IMR-90 (cell line): ENCODE measurements around the gene NNMT. TPM values are rescaled to one million over a fixed set of nuclear protein-coding genes. Genes with fewer than 3 reads are reported as not detected.

Experiments used
- ATAC-seq: fragments of 200-7000 bp; cut with Tn5 transposase; 2 replicates; pipeline ENCODE4 v1.9.1; 2020; ENCODE audit warnings: low read depth, mild to moderate bottlenecking, moderate library complexity
- BruUV-seq: library from RNA; stranded (reverse); fragments of 400-500 nt; replicated peaks from 2 replicates; lab custom pipeline; 2021; lab: Mats Ljungman, UMichigan
- CTCF ChIA-PET: fragments of 300-600 bp; formaldehyde crosslinking; extraction: SDS; loops from one replicate; lab custom pipeline; 2021; ENCODE audit warnings: antibody characterized with exemption; lab: Yijun Ruan, JAX
- POLR2A ChIA-PET: fragments of 300-600 bp; sonication (Branson Sonifier 250); formaldehyde crosslinking; loops from one replicate; lab custom pipeline; 2022; ENCODE audit warnings: antibody characterized with exemption; ENCODE audit not compliant: unreplicated experiment; lab: Charles Lee
- DNase-seq: peaks from one replicate; pipeline ENCODE4 v3.0.0; 2013
- H2AFZ ChIP-seq: replicated peaks from 2 replicates; pipeline ENCODE3; 2013; ENCODE audit warnings: low read length, mild to moderate bottlenecking; ENCODE audit not compliant: poor library complexity
- H2AK5ac ChIP-seq: 2 replicates; pipeline ENCODE4 v1.6.1; 2013; ENCODE audit warnings: low read depth, low read length, inconsistent platforms
- H2AK9ac ChIP-seq: replicated peaks from 2 replicates; pipeline ENCODE3; 2013; ENCODE audit warnings: mild to moderate bottlenecking, low read depth, low read length, moderate library complexity; ENCODE audit not compliant: poor library complexity
- H2BK120ac ChIP-seq: 2 replicates; pipeline ENCODE4 v1.6.1; 2013; ENCODE audit warnings: low read depth, low read length, inconsistent platforms
- H2BK15ac ChIP-seq: 3 replicates; pipeline ENCODE4 v1.6.1; 2013; ENCODE audit warnings: low read depth, low read length, inconsistent platforms
- H2BK20ac ChIP-seq: 2 replicates; pipeline ENCODE4 v1.6.1; 2013; ENCODE audit warnings: low read depth, mild to moderate bottlenecking, inconsistent platforms, low read length, moderate library complexity
- H2BK5ac ChIP-seq: 2 replicates; pipeline ENCODE4 v1.6.1; 2013; ENCODE audit warnings: mild to moderate bottlenecking, low read depth, low read length, inconsistent platforms; ENCODE audit not compliant: poor library complexity, severe bottlenecking
- H3K14ac ChIP-seq: replicated peaks from 2 replicates; pipeline ENCODE4 v1.6.1; 2013; ENCODE audit warnings: low read depth, low read length, inconsistent platforms
- H3K18ac ChIP-seq: 2 replicates; pipeline ENCODE4 v1.6.1; 2013; ENCODE audit warnings: low read depth, low read length, control low read depth
- H3K23ac ChIP-seq: 2 replicates; pipeline ENCODE4 v1.6.1; 2013; ENCODE audit warnings: low read depth, low read length, inconsistent platforms
- H3K27ac ChIP-seq: 2 replicates; pipeline ENCODE4 v1.5.1; 2013; ENCODE audit warnings: mild to moderate bottlenecking, control low read depth, low read length; ENCODE audit not compliant: insufficient read depth
- H3K27me3 ChIP-seq: 2 replicates; pipeline ENCODE4 v1.6.1; 2013; ENCODE audit warnings: low read length; ENCODE audit not compliant: control insufficient read depth, insufficient read depth
- H3K36me3 ChIP-seq: 2 replicates; pipeline ENCODE4 v1.6.1; 2013; ENCODE audit warnings: low read length, mixed read lengths; ENCODE audit not compliant: control insufficient read depth, insufficient read depth
- H3K4ac ChIP-seq: 2 replicates; pipeline ENCODE4 v1.6.1; 2013; ENCODE audit warnings: low read depth, low read length, inconsistent platforms
- H3K4me1 ChIP-seq: 2 replicates; pipeline ENCODE4 v1.6.1; 2013; ENCODE audit warnings: low read length, mixed read lengths; ENCODE audit not compliant: control insufficient read depth, insufficient read depth
- H3K4me2 ChIP-seq: 2 replicates; pipeline ENCODE4 v1.6.1; 2013; ENCODE audit warnings: low read depth, mild to moderate bottlenecking, control low read depth, low read length, moderate library complexity
- H3K4me3 ChIP-seq: 2 replicates; pipeline ENCODE4 v1.5.1; 2013; ENCODE audit warnings: low read depth, mild to moderate bottlenecking, control low read depth, low read length, moderate library complexity; ENCODE audit not compliant: insufficient read depth
- H3K56ac ChIP-seq: 2 replicates; pipeline ENCODE4 v1.6.1; 2013; ENCODE audit warnings: low read length, inconsistent platforms; ENCODE audit not compliant: insufficient read depth; ENCODE audit errors: extremely low read depth
- H3K79me1 ChIP-seq, 2 experiments: 2 replicates each; pipeline ENCODE4 v1.6.1; 2013; ENCODE audit warnings: low read length in 2 of 2, inconsistent platforms in 1 of 2, low read depth in 1 of 2
- H3K9ac ChIP-seq: 2 replicates; pipeline ENCODE4 v1.6.1; 2013; ENCODE audit warnings: low read depth, low read length, control low read depth
- H3K9me1 ChIP-seq: 2 replicates; pipeline ENCODE4 v1.6.1; 2013; ENCODE audit warnings: low read length, inconsistent platforms; ENCODE audit not compliant: insufficient read depth
- H3K9me3 ChIP-seq: 2 replicates; pipeline ENCODE4 v1.6.1; 2013; ENCODE audit warnings: low read length; ENCODE audit not compliant: control insufficient read depth, insufficient read depth
- H4K20me1 ChIP-seq: 2 replicates; pipeline ENCODE4 v1.6.1; 2013; ENCODE audit warnings: low read length, inconsistent platforms; ENCODE audit not compliant: insufficient read depth
- H4K5ac ChIP-seq: 2 replicates; pipeline ENCODE4 v1.6.1; 2013; ENCODE audit warnings: mild to moderate bottlenecking, low read depth, low read length, control low read depth
- H4K8ac ChIP-seq, 2 experiments: 2 replicates each; pipeline ENCODE4 v1.6.1; 2013; ENCODE audit warnings: low read depth in 2 of 2, low read length in 2 of 2, control low read depth in 1 of 2, inconsistent platforms in 1 of 2
- H4K91ac ChIP-seq: 2 replicates; pipeline ENCODE4 v1.6.1; 2013; ENCODE audit warnings: low read depth, low read length, inconsistent platforms; ENCODE audit not compliant: insufficient read depth
- BHLHE40 ChIP-seq: fragments of 150-350 bp; IDR thresholded peaks from 2 replicates; pipeline ENCODE4 v1.6.1; 2016; ENCODE audit warnings: mild to moderate bottlenecking, low read depth, low read length
- CEBPB ChIP-seq: IDR thresholded peaks from 2 replicates; pipeline ENCODE4 v1.6.1; 2012; ENCODE audit warnings: low read depth, low read length, improper control_type of control experiment
- CHD1 ChIP-seq: IDR thresholded peaks from 2 replicates; pipeline ENCODE4 v1.6.1; 2012; ENCODE audit warnings: low read depth, low read length, improper control_type of control experiment
- CTCF ChIP-seq: conservative IDR thresholded peaks from 2 replicates; pipeline ENCODE4 v1.5.1; 2012; ENCODE audit warnings: mild to moderate bottlenecking, low read depth, low read length, improper control_type of control experiment
- ELK1 ChIP-seq: fragments of 150-350 bp; IDR thresholded peaks from 2 replicates; pipeline ENCODE4 v1.6.1; 2016; ENCODE audit warnings: low read depth, mild to moderate bottlenecking, low read length, moderate library complexity, borderline replicate concordance
- FOS ChIP-seq: fragments of 150-350 bp; IDR thresholded peaks from 2 replicates; pipeline ENCODE4 v1.6.1; 2016; ENCODE audit warnings: low read depth, low read length
- MAFK ChIP-seq: IDR thresholded peaks from 2 replicates; pipeline ENCODE4 v1.6.1; 2012; ENCODE audit warnings: low read depth, low read length, improper control_type of control experiment
- MAZ ChIP-seq: IDR thresholded peaks from 2 replicates; pipeline ENCODE4 v1.6.1; 2012; ENCODE audit warnings: low read depth, mild to moderate bottlenecking, low read length, improper control_type of control experiment, moderate library complexity, borderline replicate concordance
- MXI1 ChIP-seq: IDR thresholded peaks from 2 replicates; pipeline ENCODE4 v1.6.1; 2012; ENCODE audit warnings: low read depth, mild to moderate bottlenecking, low read length, moderate library complexity, borderline replicate concordance
- NFE2L2 ChIP-seq: fragments of 150-350 bp; IDR thresholded peaks from 2 replicates; pipeline ENCODE4 v1.6.1; 2016; ENCODE audit warnings: low read depth, mild to moderate bottlenecking, low read length
- POLR2A ChIP-seq: IDR thresholded peaks from 2 replicates; pipeline ENCODE4 v1.6.1; 2012; ENCODE audit warnings: mild to moderate bottlenecking, low read depth, low read length
- RCOR1 ChIP-seq: IDR thresholded peaks from 2 replicates; pipeline ENCODE4 v1.6.1; 2012; ENCODE audit warnings: mild to moderate bottlenecking, low read length, improper control_type of control experiment; ENCODE audit not compliant: insufficient replicate concordance
- RFX5 ChIP-seq: IDR thresholded peaks from 2 replicates; pipeline ENCODE4 v1.8.0; 2012; ENCODE audit warnings: low read depth, mild to moderate bottlenecking, low read length, moderate library complexity
- SMC3 ChIP-seq: fragments of 150-350 bp; IDR thresholded peaks from 2 replicates; pipeline ENCODE4 v1.6.1; 2016; ENCODE audit warnings: low read depth, mild to moderate bottlenecking, antibody characterized with exemption, low read length, moderate library complexity
- USF2 ChIP-seq: fragments of 150-350 bp; IDR thresholded peaks from 2 replicates; pipeline ENCODE4 v1.6.1; 2017; ENCODE audit warnings: mild to moderate bottlenecking, antibody characterized with exemption, low read length, low read depth
- WGBS, 2 experiments: methylation state at CpG; one replicate each; pipeline versions ENCODE4 v1.1.5 to v1.1.7; 2013; ENCODE audit warnings: missing lambda C conversion rate in 2 of 2; ENCODE audit not compliant: insufficient read length in 1 of 2; ENCODE audit errors: extremely low coverage in 2 of 2; 5-methylcytosine and 5-hydroxymethylcytosine counted together
- dilution Hi-C: fragments of 300-500 bp; cut with HindIII; formaldehyde crosslinking; loops from one replicate; pipeline ENCODE4 v1.14.3; 2018; ENCODE audit warnings: low sequenced_read_pairs; ENCODE audit not compliant: unreplicated experiment
- in situ Hi-C: fragments of 300-500 bp; cut with MboI; formaldehyde crosslinking; loops from 3 replicates; pipeline ENCODE4 v1.14.3; 2019; ENCODE audit warnings: low sequenced_read_pairs, inconsistent platforms, mixed read lengths
- intact Hi-C: fragments of 100-400 bp; cut with micrococcal nuclease; formaldehyde crosslinking; loops from 2 replicates; pipeline ENCODE4 v1.10.0; 2022
- polyA plus RNA-seq, 3 experiments: library from polyadenylated mRNA; depleted of rRNA; stranded (reverse); fragments of >200 nt; gene quantifications; 2 replicates each; pipeline ENCODE4 v1.2.3, GENCODE V29; 2012; ENCODE audit warnings: low replicate concordance in 1 of 3
- total RNA-seq: library from RNA; depleted of rRNA; stranded (reverse); fragments of >200 nt; gene quantifications from 2 replicates; pipeline ENCODE4 v1.2.3, GENCODE V29; 2012

Gene NNMT
- total and polyA plus RNA-seq, 2 of the 4 experiments (the other 2 are of a cell fraction), result 79.7 to 108 TPM

GRCh38 chr11:114290503-114291235 lies 5.5 kb upstream of the NNMT start:
- Histone ChIP-seq H2BK120ac (no peak overlapping the region), H3K36me3 (no peaks in the 10 kb centered on the region), H4K5ac (no peak overlapping the region; the same call in 1 of the 2 replicates), H3K79me1 (peaks cover 0 to 4% of the 10 kb centered on the region in 2 experiments; a peak in 2 of 4 replicates), H2AK9ac (no peak overlapping the region), H2BK15ac (peak overlapping the region; percentile 22; the same call in 1 of the 3 replicates), H4K20me1 (no peaks in the 10 kb centered on the region), H3K4ac (no peak overlapping the region), H3K4me3 (no peak overlapping the region), H2AK5ac (no peak overlapping the region), H3K9ac (no peak overlapping the region), H3K23ac (no peak overlapping the region), H2BK5ac (peak overlapping the region; percentile 98), H3K27ac (no peak overlapping the region), H4K8ac (no peak overlapping the region), H2BK20ac (peak overlapping the region; percentile 60; the same call in 1 of the 2 replicates), H3K9me3 (peaks cover 9% of the 10 kb centered on the region), H3K4me2 (no peak overlapping the region), H3K4me1 (peaks cover 13% of the 10 kb centered on the region), H3K14ac (no peak overlapping the region), H3K27me3 (no peaks in the 10 kb centered on the region), H3K18ac (peak overlapping the region; percentile 93; the same call in 1 of the 2 replicates), H4K91ac (no peak overlapping the region), H3K9me1 (peaks cover 5% of the 10 kb centered on the region; the same call in 1 of the 2 replicates), H3K56ac (no peak overlapping the region), H2AFZ (no peak overlapping the region)
- no TSS peak for BruUV-seq
- CTCF ChIA-PET, result no interaction called here
- POLR2A ChIA-PET, result no interaction called here
- WGBS, 2 experiments, result no CpG with 5 or more reads among the region's 2 CpGs
- dilution Hi-C loops (no loop called here), intact Hi-C loops (loop anchor here (10.0 kb wide), 1 partner anchor 1214 kb away; the partner anchor contains the start of gene CADM1), in situ Hi-C loops (no loop called here)
- ATAC-seq (no peak), DNase-seq (no peak)
- no peak for TF ChIP-seq NFE2L2
- TF ChIP-seq CEBPB, result no peak
- no peak for TF ChIP-seq USF2
- TF ChIP-seq RFX5, result no peak
- TF ChIP-seq SMC3, result no peak
- TF ChIP-seq POLR2A, result no peak
- TF ChIP-seq MAFK, result no peak
- no peak for TF ChIP-seq CTCF
- no peak for TF ChIP-seq MAZ
- TF ChIP-seq RCOR1, result no peak
- no peak for TF ChIP-seq CHD1
- no peak for TF ChIP-seq BHLHE40
- TF ChIP-seq ELK1, result no peak
- no peak for TF ChIP-seq FOS
- TF ChIP-seq MXI1, result no peak
